ENCODE results near the gene KATNBL1. TPM values are rescaled to one million over a fixed set of nuclear protein-coding genes. Genes with fewer than 3 reads are reported as not detected.
"Not testable (repeated sequence)": the region's sequence is repeated elsewhere in the genome, so short reads cannot be mapped to it uniquely, and the experiment has no call there.

Gene KATNBL1
- total RNA-seq, 1 donor from 2014 or later, result 12.0 TPM

- ATAC-seq (no peak), DNase-seq (ENCODE audit: low spot score) (no peak)
These were observed 6.0 kb downstream of the KATNBL1 start for GRCh38 chr15:34203936-34204335.

GRCh38 chr15:34203305-34203704 is 6.6 kb downstream of the KATNBL1 start:
- DNase-seq (ENCODE audit: low spot score), result no peak
- ATAC-seq, result no peak

- not testable (repeated sequence) for DNase-seq (ENCODE audit: low spot score); ATAC-seq
These were observed 16.6 kb downstream of the KATNBL1 start for GRCh38 chr15:34193272-34193671.

GRCh38 chr15:34188711-34189110 is 21.2 kb downstream of the KATNBL1 start:
- DNase-seq (ENCODE audit: low spot score) (no peak), ATAC-seq (no peak)

DNA sequence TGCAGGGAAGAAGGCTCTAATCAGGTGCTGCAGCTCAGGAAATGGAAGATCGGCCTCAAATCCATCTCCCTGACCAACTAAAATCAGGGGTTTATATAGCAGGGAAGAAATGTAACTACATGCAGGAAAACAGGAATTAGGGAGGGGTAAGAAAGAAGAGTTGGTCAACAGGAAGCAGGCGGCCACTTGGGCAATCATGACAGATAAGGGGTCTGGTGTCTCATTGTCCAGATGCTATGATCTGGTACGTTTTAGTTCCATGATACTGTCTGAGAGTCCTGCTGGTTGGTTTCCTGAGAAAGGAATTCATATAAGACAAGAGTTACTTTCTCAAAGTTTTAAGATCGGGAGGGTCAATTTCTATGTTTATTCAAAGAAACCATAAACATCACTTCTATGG is 24.2 kb downstream of the KATNBL1 start:
- ATAC-seq, result no peak
- no peak for DNase-seq (ENCODE audit: low spot score)

DNA sequence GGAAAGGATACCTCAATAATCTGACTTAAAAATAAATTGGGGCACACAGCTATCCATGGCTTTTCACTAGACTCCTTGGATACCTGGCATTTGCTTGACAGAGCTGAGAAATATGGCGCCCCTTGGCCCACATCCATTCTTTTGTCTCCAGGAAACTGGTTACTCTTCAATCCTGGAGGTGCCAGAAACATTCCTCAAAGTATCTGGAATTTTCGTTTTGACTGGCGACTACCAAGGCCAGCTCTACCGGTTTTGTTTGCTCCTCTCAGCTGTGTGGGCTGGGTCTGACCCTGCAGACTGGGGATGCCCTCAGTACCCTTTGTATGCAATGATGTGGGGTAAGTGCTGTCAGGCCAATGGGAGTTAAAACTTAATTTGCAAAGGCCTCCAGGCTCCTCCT is 27.0 kb downstream of the KATNBL1 start:
- peak; percentile 48 for ATAC-seq
- no peak for DNase-seq (ENCODE audit: low spot score)

DNA sequence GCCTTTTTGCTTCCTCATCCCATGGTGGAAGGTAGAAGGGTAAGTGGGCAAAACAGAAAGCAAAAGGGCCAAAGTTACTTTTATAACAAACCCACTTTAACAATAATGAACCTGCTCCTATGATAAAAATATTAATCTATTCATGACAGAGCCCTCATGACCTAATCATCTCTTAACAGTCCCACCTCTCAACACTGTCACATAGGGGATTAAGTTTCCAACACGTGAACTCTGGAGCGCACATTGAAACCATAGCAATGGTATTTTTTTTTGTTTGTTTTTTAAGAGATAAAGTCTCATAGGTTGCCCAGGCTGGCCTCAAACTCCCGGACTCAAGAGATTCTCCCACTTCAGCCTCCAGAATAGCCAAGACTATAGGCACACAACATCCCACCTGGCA is 30.7 kb downstream of the KATNBL1 start:
- DNase-seq (ENCODE audit: low spot score), result no peak
- ATAC-seq, result no peak

DNA sequence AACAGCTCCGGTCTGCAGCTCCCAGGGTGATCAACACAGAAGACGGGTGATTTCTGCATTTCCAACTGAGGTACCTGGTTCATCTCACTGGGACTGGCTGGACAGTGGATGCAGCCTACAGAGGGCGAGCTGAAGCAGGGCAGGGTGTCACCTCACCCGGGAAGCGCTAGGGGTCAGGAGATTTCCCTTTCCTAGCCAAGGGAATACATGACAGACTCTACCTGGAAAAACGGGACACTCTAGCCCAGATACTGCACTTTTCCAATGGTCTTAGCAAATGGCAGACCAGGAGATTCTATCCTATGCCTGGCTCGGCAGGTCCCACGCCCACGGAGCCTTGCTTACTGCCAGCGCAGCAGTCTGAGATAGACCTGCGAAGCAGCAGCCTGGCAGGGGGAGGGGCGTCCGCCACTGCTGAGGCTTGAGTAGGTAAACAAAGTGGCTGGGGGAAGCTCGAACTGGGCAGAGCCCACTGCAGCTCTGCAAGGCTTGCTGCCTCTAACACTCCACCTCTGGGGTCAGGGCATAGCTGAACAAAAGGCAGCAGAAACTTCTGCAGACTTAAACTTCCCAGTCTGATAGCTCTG is 43.8 kb downstream of the KATNBL1 start:
- ATAC-seq; DNase-seq (ENCODE audit: low spot score): not testable (repeated sequence)

DNA sequence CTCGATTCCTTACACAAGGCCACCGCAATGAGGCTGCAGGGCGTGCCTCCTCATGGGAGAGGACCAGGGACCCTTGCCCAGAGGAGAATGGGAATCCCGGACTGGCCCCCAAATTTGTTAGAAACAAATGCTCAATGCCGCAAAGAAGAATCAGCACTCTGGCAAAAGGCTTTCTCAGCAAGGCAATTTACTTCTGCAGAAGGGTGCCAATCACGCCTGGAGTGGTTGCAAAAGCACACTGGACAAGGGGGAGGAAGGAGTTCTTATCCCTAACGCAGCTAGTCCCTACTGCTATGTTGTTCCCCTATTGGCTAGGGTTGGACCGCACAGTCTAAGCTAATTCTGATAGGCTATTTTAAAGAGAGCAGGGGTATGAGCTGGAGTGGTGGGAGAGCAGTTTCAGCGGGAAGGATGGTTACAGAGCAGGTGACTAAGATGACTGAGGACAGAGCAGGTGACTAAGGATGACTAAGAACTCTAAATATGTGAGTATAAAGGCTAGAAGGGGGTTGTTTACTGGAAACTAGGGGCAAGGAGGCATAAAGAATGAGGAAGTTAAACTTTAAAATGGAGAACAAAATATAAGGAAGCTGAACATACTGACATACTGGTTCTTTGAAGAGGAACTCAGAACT is 48.5 kb downstream of the KATNBL1 start:
- no peak for DNase-seq (ENCODE audit: low spot score)
- ATAC-seq, result no peak

- no peak for ATAC-seq
- no peak for DNase-seq (ENCODE audit: low spot score)
These were observed 49.2 kb downstream of the KATNBL1 start for GRCh38 chr15:34160735-34161134.

DNA sequence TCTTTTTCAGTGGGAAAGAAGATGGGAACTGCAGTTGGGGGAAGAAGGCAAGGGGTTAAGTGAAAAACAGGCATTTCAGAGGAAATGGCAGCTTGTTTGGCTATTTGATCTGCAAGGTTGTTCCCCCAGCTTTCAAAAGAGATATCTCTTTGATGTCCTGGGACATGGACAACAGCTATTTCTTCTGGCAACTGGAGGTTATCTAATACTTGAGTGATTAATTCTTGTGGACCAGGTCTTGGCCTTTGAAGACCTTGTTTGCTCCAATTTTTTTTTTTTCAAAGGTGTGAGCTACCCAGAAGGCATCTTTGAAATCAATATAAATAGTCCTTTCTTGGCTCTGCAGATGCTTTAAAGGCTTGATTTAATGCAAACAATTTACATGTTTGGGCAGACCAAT is 51.5 kb downstream of the KATNBL1 start:
- no peak for ATAC-seq

GRCh38 chr15:34155859-34156258 is 54.0 kb downstream of the KATNBL1 start:
- ATAC-seq, result no peak
- DNase-seq (ENCODE audit: low spot score), result no peak

More for the DNA sequence above, 51.5 kb downstream of the KATNBL1 start:
- DNase-seq (ENCODE audit: low spot score), result no peak

DNA sequence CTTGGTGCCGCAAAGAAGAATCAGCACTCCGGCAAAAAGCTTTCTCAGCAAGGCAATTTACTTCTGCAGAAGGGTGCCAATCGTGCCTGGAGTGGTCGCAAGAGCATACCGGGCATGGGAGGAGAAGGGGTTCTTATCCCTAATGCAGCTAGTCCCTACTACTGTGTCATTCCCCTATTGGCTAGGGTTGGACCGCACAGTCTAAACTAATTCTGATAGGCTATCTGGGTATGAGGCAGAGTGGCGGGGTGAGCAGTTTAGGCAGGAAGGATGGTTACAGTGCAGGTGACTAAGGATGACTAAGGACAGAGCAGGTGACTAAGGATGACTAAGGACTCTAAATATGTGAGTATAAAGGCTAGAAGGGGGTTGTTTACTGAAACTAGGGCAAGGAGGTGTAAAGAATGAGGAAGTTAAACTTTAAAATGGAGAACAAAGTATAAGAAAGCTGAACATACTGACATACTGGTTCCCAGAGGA is 55.1 kb downstream of the KATNBL1 start:
- ATAC-seq (no peak), DNase-seq (ENCODE audit: low spot score) (no peak)

DNA sequence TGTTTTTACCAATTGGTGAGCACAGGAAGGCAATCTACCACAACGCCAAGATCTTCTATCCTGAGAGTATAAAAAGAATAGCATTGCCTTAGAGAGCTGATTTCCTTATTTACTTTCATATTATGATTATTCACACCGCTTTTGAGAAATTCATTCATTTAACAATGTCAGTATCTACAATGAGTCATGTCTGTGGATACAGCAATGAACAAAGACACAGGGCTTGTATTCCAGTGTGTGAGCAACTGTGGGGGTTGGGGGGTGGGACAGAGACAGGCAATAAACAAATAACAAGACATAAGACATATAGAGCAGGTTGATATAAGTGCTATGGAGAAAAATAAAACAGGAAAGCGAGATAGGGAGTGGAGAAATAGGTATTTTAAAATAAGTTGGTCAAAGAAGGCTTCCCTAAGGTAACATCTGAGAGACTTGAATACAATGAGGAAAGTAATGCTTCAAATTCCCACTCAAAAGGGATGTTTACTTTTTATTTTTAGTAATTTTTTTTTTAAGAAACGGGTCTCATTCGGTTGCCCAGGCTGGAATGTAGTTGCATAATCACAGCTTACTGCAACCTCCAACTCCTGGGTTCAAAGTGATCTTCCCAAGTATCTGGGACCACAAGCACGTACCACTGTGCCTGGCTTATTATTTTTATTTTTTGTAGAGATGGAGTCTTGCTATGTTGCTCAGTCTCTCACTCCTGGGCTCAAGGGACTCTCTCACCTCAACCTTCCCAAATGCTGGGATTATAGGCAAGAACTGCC is 62.3 kb downstream of the KATNBL1 start:
- ATAC-seq (no peak), DNase-seq (ENCODE audit: low spot score) (no peak)

DNA sequence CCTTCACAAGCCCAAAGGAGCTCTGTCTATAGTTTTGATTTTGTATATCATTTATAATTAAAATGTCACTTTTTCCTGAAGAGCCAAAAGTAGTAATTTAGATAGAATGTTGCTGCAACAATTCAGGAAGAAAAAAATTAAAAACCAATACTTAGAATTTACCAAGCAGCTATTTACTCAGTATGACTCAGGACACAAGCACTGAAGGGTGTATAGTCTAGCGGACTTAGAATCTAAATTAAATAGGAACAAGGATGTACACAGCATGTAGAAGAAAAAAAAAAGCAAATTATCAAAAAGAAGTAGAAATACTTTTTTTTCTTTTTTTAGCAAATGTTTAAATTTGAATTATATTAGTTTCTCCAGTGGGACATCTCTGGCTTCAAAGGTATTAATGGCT is 76.4 kb downstream of the KATNBL1 start:
- no peak for DNase-seq (ENCODE audit: low spot score)
- no peak for ATAC-seq

GRCh38 chr15:34132881-34133280 is 77.0 kb downstream of the KATNBL1 start:
- ATAC-seq (no peak), DNase-seq (ENCODE audit: low spot score) (no peak)

DNA sequence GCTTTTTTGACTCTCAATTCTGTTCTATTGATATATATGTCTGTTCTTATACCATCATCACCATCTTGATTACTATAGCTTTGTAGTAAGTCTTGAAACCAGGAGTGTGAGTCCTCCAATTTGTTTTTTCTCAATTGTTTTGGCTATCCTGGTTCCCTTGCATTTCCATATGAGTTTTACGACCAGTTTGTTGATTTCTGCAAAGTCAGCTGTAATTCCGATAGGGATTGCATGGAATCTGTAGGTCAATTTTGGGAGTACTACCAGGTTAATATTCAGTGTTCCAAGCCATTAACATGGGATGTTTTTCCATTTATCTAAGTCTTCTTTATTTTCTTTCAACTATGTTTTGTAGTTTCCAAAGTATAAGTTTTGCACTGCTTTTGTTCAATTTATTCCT is 81.0 kb downstream of the KATNBL1 start:
- no peak for ATAC-seq
- DNase-seq (ENCODE audit: low spot score), result no peak

- DNase-seq (ENCODE audit: low spot score) (no peak), ATAC-seq (no peak)
These were observed 83.4 kb downstream of the KATNBL1 start for GRCh38 chr15:34126522-34126921.

GRCh38 chr15:34125945-34126344 is 84.0 kb downstream of the KATNBL1 start:
- no peak for DNase-seq (ENCODE audit: low spot score)
- no peak for ATAC-seq

GRCh38 chr15:34124651-34125050 is 85.2 kb downstream of the KATNBL1 start:
- ATAC-seq (no peak), DNase-seq (ENCODE audit: low spot score) (no peak)

GRCh38 chr15:34122771-34123183 is 87.1 kb downstream of the KATNBL1 start:
- ATAC-seq (no peak), DNase-seq (ENCODE audit: low spot score) (no peak)

- ATAC-seq, result not testable (repeated sequence)
These were observed 88.1 kb downstream of the KATNBL1 start for GRCh38 chr15:34121786-34122185.

More at GRCh38 chr15:34121786-34122185, 88.1 kb downstream of the KATNBL1 start:
- not testable (repeated sequence) for DNase-seq (ENCODE audit: low spot score)
